ENCODE data around the gene IPCEF1.
A peak's percentile ranks its signal among the peaks of the same experiment; 100 is the strongest.
"Not testable (repeated sequence)": the region's sequence is repeated elsewhere in the genome, so short reads cannot be mapped to it uniquely, and the experiment has no call there.

Gene IPCEF1

GRCh38 chr6:154218301-154218700 lies 138.3 kb downstream of the IPCEF1 start:
- peak; percentile 42 for DNase-seq

- DNase-seq, result no peak
Observed at GRCh38 chr6:154213782-154214181, 142.8 kb downstream of the IPCEF1 start.

- DNase-seq, result no peak
Observed at GRCh38 chr6:154210678-154211077, 145.9 kb downstream of the IPCEF1 start.

- DNase-seq, result no peak
Observed at GRCh38 chr6:154209555-154209954, 147.0 kb downstream of the IPCEF1 start.

GRCh38 chr6:154206996-154207395 lies 149.6 kb downstream of the IPCEF1 start:
- no peak for DNase-seq

GRCh38 chr6:154206141-154206540 lies 150.5 kb downstream of the IPCEF1 start:
- no peak for DNase-seq

- DNase-seq, result no peak
Observed at GRCh38 chr6:154202958-154203357, 153.6 kb downstream of the IPCEF1 start.

- no peak for DNase-seq
Observed at GRCh38 chr6:154202339-154202738, 154.3 kb downstream of the IPCEF1 start.

GRCh38 chr6:154201688-154202087 lies 154.9 kb downstream of the IPCEF1 start:
- not testable (repeated sequence) for DNase-seq

- DNase-seq, result no peak
Observed at GRCh38 chr6:154197196-154197860, 159.3 kb downstream of the IPCEF1 start.

- no peak for DNase-seq
Observed at GRCh38 chr6:154196333-154196885, 160.2 kb downstream of the IPCEF1 start.

GRCh38 chr6:154187714-154188113 lies 168.9 kb downstream of the IPCEF1 start:
- DNase-seq, result no peak

GRCh38 chr6:154187203-154187602 lies 169.4 kb downstream of the IPCEF1 start:
- no peak for DNase-seq

GRCh38 chr6:154179434-154179833 lies 177.2 kb downstream of the IPCEF1 start:
- DNase-seq, result no peak

GRCh38 chr6:154172393-154172792 lies 184.2 kb downstream of the IPCEF1 start:
- not testable (repeated sequence) for DNase-seq

GRCh38 chr6:154170106-154170505 lies 186.5 kb downstream of the IPCEF1 start:
- DNase-seq, result no peak

GRCh38 chr6:154169193-154169847 lies 187.3 kb downstream of the IPCEF1 start:
- no peak for DNase-seq

- no peak for DNase-seq
Observed at GRCh38 chr6:154167126-154167525, 189.5 kb downstream of the IPCEF1 start.

- no peak for DNase-seq
Observed at GRCh38 chr6:154166140-154166539, 190.5 kb downstream of the IPCEF1 start.

- no peak for DNase-seq
Observed at GRCh38 chr6:154165478-154165877, 191.1 kb downstream of the IPCEF1 start.

- peak; percentile 23 for DNase-seq
Observed at GRCh38 chr6:154164397-154164796, 192.2 kb downstream of the IPCEF1 start.

GRCh38 chr6:154161689-154162088 lies 194.9 kb downstream of the IPCEF1 start:
- no peak for DNase-seq

GRCh38 chr6:154159126-154159525 lies 197.5 kb downstream of the IPCEF1 start:
- no peak for DNase-seq

- DNase-seq, result no peak
Observed at GRCh38 chr6:154157706-154158105, 198.9 kb downstream of the IPCEF1 start.
